Endothelial cell (in vitro differentiated cells): Measurements from ENCODE around the gene ATE1. TPM values are rescaled to one million over a fixed set of nuclear protein-coding genes. Genes with fewer than 3 reads are reported as not detected.

Experiments used
- DNase-seq: peaks from one replicate; pipeline ENCODE4 v3.0.0; 2021; ENCODE audit warnings: low spot score
- H3K27ac Mint-ChIP-seq: one replicate; pipeline ENCODE4 v1.8.0; 2021; ENCODE audit warnings: mixed read lengths, inconsistent platforms; ENCODE audit not compliant: unreplicated experiment
- H3K27me3 Mint-ChIP-seq: one replicate; pipeline ENCODE4 v1.8.0; 2021; ENCODE audit warnings: mild to moderate bottlenecking, moderate library complexity, mixed read lengths, inconsistent platforms; ENCODE audit not compliant: unreplicated experiment
- H3K36me3 Mint-ChIP-seq: one replicate; pipeline ENCODE4 v1.8.0; 2021; ENCODE audit warnings: mild to moderate bottlenecking, low read depth, mixed read lengths, inconsistent platforms; ENCODE audit not compliant: unreplicated experiment
- H3K4me1 Mint-ChIP-seq: one replicate; pipeline ENCODE4 v1.8.0; 2021; ENCODE audit warnings: mild to moderate bottlenecking, mixed read lengths, inconsistent platforms; ENCODE audit not compliant: unreplicated experiment
- H3K4me3 Mint-ChIP-seq: one replicate; pipeline ENCODE4 v1.8.0; 2021; ENCODE audit warnings: mild to moderate bottlenecking, mixed read lengths, inconsistent platforms; ENCODE audit not compliant: unreplicated experiment
- H3K9me3 Mint-ChIP-seq: one replicate; pipeline ENCODE4 v1.8.0; 2021; ENCODE audit warnings: mixed read lengths, inconsistent platforms; ENCODE audit not compliant: unreplicated experiment
- total RNA-seq: library from RNA; stranded (reverse); fragmentation: NEBNext Ultra II Directional; extraction: Animal tissue kit (Norgen Biotek cat#: 25700); gene quantifications from one replicate; pipeline ENCODE4 v1.2.1, GENCODE V29; 2021; ENCODE audit not compliant: unreplicated experiment
- TF ChIP-seq, protein P1 (sequence below): fragments of 200-600 bp; sonication (generic); IDR thresholded peaks from one replicate; pipeline ENCODE4 v1.5.0; 2021; ENCODE audit warnings: antibody characterized with exemption; ENCODE audit not compliant: unreplicated experiment

The ATE1 gene
- total RNA-seq, 1 donor from 2014 or later, result 36.0 TPM

DNA sequence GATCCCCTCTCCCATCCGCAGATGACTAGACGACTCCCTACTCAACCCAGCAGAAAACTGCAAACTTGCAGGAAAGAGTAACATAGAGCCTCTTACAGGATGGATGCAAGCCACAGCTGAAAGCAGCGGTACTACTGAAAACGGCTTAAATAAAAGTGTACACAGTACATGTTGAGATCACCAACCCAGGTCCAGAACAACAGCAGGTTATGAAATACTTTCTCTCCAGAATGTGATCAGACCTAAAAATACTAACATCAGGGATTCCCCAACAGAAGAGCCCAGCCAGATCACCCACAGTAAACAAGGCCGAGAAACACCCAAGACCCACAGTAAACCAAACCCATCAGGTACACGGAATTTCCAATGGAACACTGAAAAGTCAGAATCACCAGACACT, 13.2 kb downstream of the ATE1 start:
- DNase-seq, result no peak
- Mint-ChIP-seq H3K36me3 (peaks cover 24% of the 10 kb centered on the region), H3K9me3 (no peaks in the 10 kb centered on the region), H3K4me1 (peaks cover 5% of the 10 kb centered on the region), H3K27me3 (peaks cover 3% of the 10 kb centered on the region), H3K4me3 (no peak overlapping the region), H3K27ac (no peak overlapping the region)
- TF ChIP-seq, protein P1, sequence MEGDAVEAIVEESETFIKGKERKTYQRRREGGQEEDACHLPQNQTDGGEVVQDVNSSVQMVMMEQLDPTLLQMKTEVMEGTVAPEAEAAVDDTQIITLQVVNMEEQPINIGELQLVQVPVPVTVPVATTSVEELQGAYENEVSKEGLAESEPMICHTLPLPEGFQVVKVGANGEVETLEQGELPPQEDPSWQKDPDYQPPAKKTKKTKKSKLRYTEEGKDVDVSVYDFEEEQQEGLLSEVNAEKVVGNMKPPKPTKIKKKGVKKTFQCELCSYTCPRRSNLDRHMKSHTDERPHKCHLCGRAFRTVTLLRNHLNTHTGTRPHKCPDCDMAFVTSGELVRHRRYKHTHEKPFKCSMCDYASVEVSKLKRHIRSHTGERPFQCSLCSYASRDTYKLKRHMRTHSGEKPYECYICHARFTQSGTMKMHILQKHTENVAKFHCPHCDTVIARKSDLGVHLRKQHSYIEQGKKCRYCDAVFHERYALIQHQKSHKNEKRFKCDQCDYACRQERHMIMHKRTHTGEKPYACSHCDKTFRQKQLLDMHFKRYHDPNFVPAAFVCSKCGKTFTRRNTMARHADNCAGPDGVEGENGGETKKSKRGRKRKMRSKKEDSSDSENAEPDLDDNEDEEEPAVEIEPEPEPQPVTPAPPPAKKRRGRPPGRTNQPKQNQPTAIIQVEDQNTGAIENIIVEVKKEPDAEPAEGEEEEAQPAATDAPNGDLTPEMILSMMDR, result no peak

DNA sequence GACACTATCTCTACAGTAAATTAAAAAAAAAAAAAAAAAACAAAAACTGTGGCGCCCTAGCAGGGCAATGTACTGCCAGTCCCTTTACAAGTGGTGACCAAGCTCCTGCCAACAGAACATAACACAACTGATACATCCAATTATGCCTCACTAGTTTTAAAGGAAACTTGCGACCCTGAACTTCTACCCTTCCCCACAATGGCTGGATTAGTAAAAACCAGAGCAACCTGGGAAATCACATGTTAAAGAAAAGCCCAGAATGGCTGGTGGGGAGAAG, 16.5 kb downstream of the ATE1 start:
- no peak for DNase-seq
- no peaks in the 10 kb centered on the region for H3K27me3 Mint-ChIP-seq
- no peak overlapping the region for H3K4me3 Mint-ChIP-seq
- H3K27ac Mint-ChIP-seq, result no peak overlapping the region
- no peaks in the 10 kb centered on the region for H3K4me1 Mint-ChIP-seq
- no peaks in the 10 kb centered on the region for H3K9me3 Mint-ChIP-seq
- TF ChIP-seq, protein P1, result no peak
- peaks cover 18% of the 10 kb centered on the region for H3K36me3 Mint-ChIP-seq

DNA sequence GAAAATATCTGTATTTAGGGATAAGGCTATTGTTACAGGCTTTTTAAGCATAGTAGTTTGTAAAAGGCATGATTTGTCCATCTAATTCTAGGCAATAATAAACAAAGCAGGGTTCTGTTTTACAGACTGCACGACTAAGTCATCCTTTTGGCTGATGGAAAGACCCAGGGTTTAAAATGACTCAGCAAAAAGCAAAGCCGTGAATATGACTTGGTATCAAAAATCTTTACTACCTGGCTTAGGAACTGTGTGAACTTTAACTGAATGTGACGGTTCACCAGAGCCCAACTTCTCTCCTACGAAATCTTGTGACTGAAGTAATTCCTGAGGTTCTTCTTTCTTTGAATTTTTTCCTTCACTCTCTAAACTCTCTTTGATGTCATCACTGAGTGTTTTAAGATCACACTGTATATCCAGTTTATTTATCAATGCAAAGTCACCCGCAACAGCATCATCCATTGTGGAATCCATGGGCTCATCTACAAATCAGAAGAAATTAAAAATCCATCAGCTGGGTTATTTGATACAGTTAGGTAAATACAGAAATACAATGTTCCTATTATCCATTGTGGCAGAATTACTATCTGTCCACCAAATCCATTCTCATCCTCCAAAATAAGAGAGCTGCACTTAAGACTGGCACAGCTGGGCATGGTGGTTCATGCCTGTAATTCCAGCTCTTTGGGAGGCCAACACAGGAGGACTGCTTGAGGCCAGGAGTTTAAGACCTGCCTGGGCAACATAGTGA, 17.0 kb downstream of the ATE1 start:
- no peak overlapping the region for H3K27ac Mint-ChIP-seq

DNA sequence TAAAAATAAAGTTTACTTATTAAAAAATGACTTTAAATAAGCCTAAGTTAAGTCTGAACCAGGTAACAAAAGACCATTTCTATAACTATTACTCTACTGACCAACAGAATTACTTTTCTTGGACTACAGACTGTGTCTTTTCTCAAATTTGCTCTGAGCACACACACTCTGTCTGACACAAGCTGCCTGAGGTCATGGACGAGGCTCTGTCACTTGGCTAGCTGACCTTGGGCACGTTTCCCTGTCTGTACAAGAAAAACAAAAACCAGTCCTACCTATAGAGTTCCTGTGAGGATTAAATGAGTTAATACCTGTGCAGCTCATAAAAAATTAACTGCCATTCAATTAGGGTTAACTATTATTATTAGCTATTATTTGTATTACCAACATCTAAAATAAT, 22.9 kb downstream of the ATE1 start:
- no peak overlapping the region for H3K4me3 Mint-ChIP-seq
- peaks cover 16% of the 10 kb centered on the region for H3K36me3 Mint-ChIP-seq
- no peaks in the 10 kb centered on the region for H3K27me3 Mint-ChIP-seq
- TF ChIP-seq, protein P1, result no peak
- H3K9me3 Mint-ChIP-seq, result no peaks in the 10 kb centered on the region
- peaks cover 3% of the 10 kb centered on the region for H3K4me1 Mint-ChIP-seq
- H3K27ac Mint-ChIP-seq, result no peak overlapping the region
- DNase-seq, result no peak

More for the DNA sequence above, 17.0 kb downstream of the ATE1 start:
- Mint-ChIP-seq H3K36me3 (peaks cover 18% of the 10 kb centered on the region), H3K27me3 (no peaks in the 10 kb centered on the region), H3K4me1 (no peaks in the 10 kb centered on the region), H3K4me3 (no peak overlapping the region), H3K9me3 (no peaks in the 10 kb centered on the region)
- TF ChIP-seq, protein P1, result no peak
- DNase-seq, result no peak

DNA sequence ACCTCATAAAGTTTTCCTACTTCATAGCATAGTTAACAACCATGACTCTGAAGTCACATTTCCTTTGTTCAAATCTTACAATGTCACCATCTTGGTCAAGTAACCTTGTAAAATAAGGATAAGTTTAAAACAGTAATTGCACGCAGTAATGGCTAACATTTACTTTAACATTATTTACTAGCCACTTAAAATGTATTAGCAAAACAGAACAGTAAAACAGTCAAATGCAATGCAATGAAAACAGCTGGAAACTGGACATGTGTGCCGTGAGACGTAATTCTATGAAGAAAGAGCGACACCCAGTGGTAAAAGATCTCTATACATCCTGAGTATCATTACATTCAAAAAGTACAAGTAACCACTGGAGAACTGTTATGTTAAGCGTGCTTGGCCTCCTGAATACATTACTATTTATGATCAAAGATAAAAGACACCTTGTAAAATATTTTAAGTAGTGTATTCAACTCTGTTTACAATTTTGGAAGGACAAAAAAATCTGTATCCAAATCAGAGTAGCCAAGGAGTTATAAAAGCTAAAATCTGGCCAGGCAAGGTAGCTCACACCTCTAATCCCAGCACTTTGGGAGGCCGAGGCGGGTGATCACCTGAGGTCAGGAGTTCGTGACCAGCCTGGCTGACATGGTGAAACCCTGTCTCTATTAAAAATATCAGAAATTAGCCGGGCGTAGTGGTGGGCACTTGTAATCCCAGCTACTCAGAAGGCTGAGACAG, 27.2 kb downstream of the ATE1 start:
- Mint-ChIP-seq H3K27me3 (no peaks in the 10 kb centered on the region), H3K27ac (peak overlapping the region; percentile 42), H3K9me3 (no peaks in the 10 kb centered on the region), H3K4me1 (peaks cover 3% of the 10 kb centered on the region), H3K4me3 (no peak overlapping the region), H3K36me3 (peaks cover 25% of the 10 kb centered on the region)
- DNase-seq, result peak; percentile 34
- TF ChIP-seq, protein P1, result peak; percentile 80
